ENCODE measurements around the gene PCED1B. TPM values are rescaled to one million over a fixed set of nuclear protein-coding genes. Genes with fewer than 3 reads are reported as not detected.
"Not testable (repeated sequence)": the region's sequence is repeated elsewhere in the genome, so short reads cannot be mapped to it uniquely, and the experiment has no call there.

The PCED1B gene
- total RNA-seq, 5 donors from 2014 or later (not counting 1 experiment from before 2014, with no cell fraction given) = 53.7 to 159 (median 119) TPM

DNA sequence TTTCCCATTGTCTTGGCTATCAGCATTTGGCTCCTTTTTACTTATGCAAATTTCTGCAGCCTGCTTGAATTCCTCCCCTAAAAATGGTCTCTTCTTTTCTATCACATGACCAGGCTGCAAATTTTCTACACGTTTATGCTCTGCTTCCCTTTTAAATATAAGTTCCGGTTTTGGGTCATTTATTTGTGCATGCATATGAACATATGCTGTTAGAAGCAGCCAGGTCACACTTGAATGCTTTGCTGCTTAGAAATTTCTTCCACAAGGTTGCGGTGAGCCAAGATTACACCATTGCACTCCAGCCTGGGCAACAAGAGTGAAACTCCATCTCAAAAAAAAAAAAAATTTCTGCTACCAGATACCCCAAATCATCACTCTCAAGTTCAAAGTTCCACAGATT, 28.1 kb upstream of the PCED1B start:
- H3K27ac ChIP-seq (ENCODE audit: low read length); CTCF ChIA-PET; H3K9me3 ChIP-seq; H3K4me3 ChIP-seq (ENCODE audit: control insufficient read depth in 1 of 2, extremely low read depth in 1 of 2, low read length in 1 of 2); DNase-seq; ATAC-seq (replicated peaks in 1 of 4); H3K36me3 Mint-ChIP-seq; POLR2A ChIA-PET; H3K4me3 Mint-ChIP-seq; H3K4me1 ChIP-seq (ENCODE audit: control insufficient read depth in 1 of 2, extremely low read depth in 1 of 2, insufficient read depth in 2 of 2, low read length in 2 of 2); H3K4me1 Mint-ChIP-seq; H3K27me3 ChIP-seq (replicated peaks in 1 of 2; ENCODE audit: control insufficient read depth in 2 of 2, extremely low read depth in 1 of 2, insufficient read depth in 2 of 2, low read length in 1 of 2); H3K27ac Mint-ChIP-seq; H3K36me3 ChIP-seq (ENCODE audit: control insufficient read depth in 2 of 2, extremely low read depth in 1 of 2, insufficient read depth in 1 of 2, low read length in 1 of 2); H3K27me3 Mint-ChIP-seq: not testable (repeated sequence)
- H3K9me3 Mint-ChIP-seq = peaks cover 2 to 18% (median 13%) of the 10 kb centered on the region in 3 donors
- 86% methylated on average over 1 of the region's 3 CpGs for WGBS (ENCODE audit: insufficient coverage)

DNA sequence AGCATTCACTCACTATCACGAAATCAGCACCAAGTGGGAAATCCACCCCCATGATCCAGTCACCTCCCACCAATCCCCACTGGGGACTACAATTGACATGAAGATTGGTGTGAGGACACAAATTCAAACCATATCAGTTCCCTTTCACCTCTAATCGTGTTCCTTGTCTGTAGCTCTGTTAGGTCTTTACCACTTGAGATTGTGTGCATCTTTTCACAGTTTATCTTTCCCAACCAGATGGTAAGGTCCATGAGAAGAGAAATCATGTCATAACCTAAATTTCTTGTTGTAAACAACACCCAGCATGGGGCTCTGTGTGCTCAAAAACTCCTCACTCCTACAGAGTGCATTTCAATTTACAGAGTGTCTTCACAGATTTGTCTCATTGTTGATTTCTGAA, 27.1 kb upstream of the PCED1B start:
- CTCF ChIA-PET = no interaction called here
- no CpG with 5 or more reads among the region's 2 CpGs for WGBS (ENCODE audit: insufficient coverage)
- no peaks in the 10 kb centered on the region for H3K27me3 ChIP-seq (replicated peaks in 1 of 2; ENCODE audit: control insufficient read depth in 2 of 2, extremely low read depth in 1 of 2, insufficient read depth in 2 of 2, low read length in 1 of 2)
- no peaks in the 10 kb centered on the region for H3K36me3 Mint-ChIP-seq
- DNase-seq (no peak), ATAC-seq (replicated peaks in 1 of 4) (no peak)
- H3K9me3 Mint-ChIP-seq = peaks cover 4 to 22% (median 13%) of the 10 kb centered on the region in 3 donors
- H3K27ac Mint-ChIP-seq = no peak overlapping the region
- no peak overlapping the region for H3K4me3 ChIP-seq (ENCODE audit: control insufficient read depth in 1 of 2, extremely low read depth in 1 of 2, low read length in 1 of 2)
- no peaks in the 10 kb centered on the region for H3K9me3 ChIP-seq
- H3K36me3 ChIP-seq (ENCODE audit: control insufficient read depth in 2 of 2, extremely low read depth in 1 of 2, insufficient read depth in 1 of 2, low read length in 1 of 2) = no peaks in the 10 kb centered on the region
- no peaks in the 10 kb centered on the region for H3K4me1 ChIP-seq (ENCODE audit: control insufficient read depth in 1 of 2, extremely low read depth in 1 of 2, insufficient read depth in 2 of 2, low read length in 2 of 2)
- POLR2A ChIA-PET = no interaction called here
- H3K4me3 Mint-ChIP-seq = no peak overlapping the region
- H3K27ac ChIP-seq (ENCODE audit: low read length) = no peak overlapping the region
- no peaks in the 10 kb centered on the region for H3K27me3 Mint-ChIP-seq
- no peaks in the 10 kb centered on the region for H3K4me1 Mint-ChIP-seq

DNA sequence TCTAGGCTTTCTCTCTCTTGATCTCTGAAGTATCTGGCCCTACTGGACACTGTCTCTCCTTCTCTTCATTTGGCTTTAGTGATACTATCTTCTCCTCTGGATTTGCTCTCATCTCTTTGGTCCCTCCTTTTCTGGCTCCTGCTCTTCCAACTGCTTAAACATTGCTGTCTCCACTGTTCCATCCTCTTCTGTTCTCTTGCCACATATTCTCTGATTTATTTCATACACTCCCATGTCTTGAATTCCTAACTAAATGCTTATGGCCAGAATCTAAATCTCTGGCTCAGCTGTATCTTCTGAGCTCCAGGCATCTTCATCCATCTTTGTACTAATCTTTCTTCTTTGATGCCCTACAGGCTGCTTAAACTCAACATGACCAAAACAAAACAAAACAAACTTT, 25.5 kb upstream of the PCED1B start:
- no peak for ATAC-seq (replicated peaks in 1 of 4)

DNA sequence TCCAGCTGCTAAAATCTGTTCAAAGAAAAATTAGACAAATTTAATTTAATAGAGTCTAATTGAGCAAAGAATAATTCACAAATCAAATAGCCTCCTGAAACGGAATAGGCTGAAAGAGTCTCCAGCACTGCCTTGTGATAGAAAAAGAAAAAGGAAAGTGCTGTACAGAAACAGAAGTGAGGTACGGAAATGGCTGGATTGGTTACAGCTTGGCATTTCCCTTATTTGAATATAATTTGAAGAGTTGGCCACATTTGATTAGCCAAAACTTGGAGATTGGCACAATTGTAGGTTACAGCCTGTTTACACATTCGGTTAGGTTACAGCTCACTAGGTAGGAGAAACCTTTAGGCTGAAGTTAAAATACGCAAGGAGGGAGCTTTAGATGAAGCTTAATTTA, 24.8 kb upstream of the PCED1B start:
- ChIA-PET POLR2A (no interaction called here), CTCF (interaction anchor here in 1 of 2 donors (0.8 kb wide), 1 partner anchor 22 kb away, joined by 5 read pairs; no protein-coding TSS in a partner anchor)
- DNase-seq (no peak), ATAC-seq (replicated peaks in 1 of 4) (no peak)
- Histone ChIP-seq H3K9me3 (no peaks in the 10 kb centered on the region), H3K27me3 (replicated peaks in 1 of 2; ENCODE audit: control insufficient read depth in 2 of 2, extremely low read depth in 1 of 2, insufficient read depth in 2 of 2, low read length in 1 of 2) (no peaks in the 10 kb centered on the region), H3K4me1 (ENCODE audit: control insufficient read depth in 1 of 2, extremely low read depth in 1 of 2, insufficient read depth in 2 of 2, low read length in 2 of 2) (no peaks in the 10 kb centered on the region), H3K36me3 (ENCODE audit: control insufficient read depth in 2 of 2, extremely low read depth in 1 of 2, insufficient read depth in 1 of 2, low read length in 1 of 2) (no peaks in the 10 kb centered on the region), H3K27ac (ENCODE audit: low read length) (no peak overlapping the region), H3K4me3 (ENCODE audit: control insufficient read depth in 1 of 2, extremely low read depth in 1 of 2, low read length in 1 of 2) (no peak overlapping the region)
- Mint-ChIP-seq H3K27me3 (no peaks in the 10 kb centered on the region), H3K9me3 (peaks cover 8 to 22% (median 11%) of the 10 kb centered on the region in 3 donors), H3K36me3 (no peaks in the 10 kb centered on the region), H3K4me3 (no peak overlapping the region), H3K27ac (no peak overlapping the region), H3K4me1 (no peaks in the 10 kb centered on the region)
- 80% methylated on average over 1 of the region's 4 CpGs for WGBS (ENCODE audit: insufficient coverage)

More for the DNA sequence above, 25.5 kb upstream of the PCED1B start:
- H3K27me3 Mint-ChIP-seq = no peaks in the 10 kb centered on the region
- POLR2A ChIA-PET = no interaction called here
- H3K4me1 Mint-ChIP-seq = no peaks in the 10 kb centered on the region
- no peaks in the 10 kb centered on the region for H3K36me3 Mint-ChIP-seq
- Histone ChIP-seq H3K36me3 (ENCODE audit: control insufficient read depth in 2 of 2, extremely low read depth in 1 of 2, insufficient read depth in 1 of 2, low read length in 1 of 2) (no peaks in the 10 kb centered on the region), H3K4me3 (ENCODE audit: control insufficient read depth in 1 of 2, extremely low read depth in 1 of 2, low read length in 1 of 2) (no peak overlapping the region), H3K27me3 (replicated peaks in 1 of 2; ENCODE audit: control insufficient read depth in 2 of 2, extremely low read depth in 1 of 2, insufficient read depth in 2 of 2, low read length in 1 of 2) (no peaks in the 10 kb centered on the region), H3K4me1 (ENCODE audit: control insufficient read depth in 1 of 2, extremely low read depth in 1 of 2, insufficient read depth in 2 of 2, low read length in 2 of 2) (no peaks in the 10 kb centered on the region), H3K27ac (ENCODE audit: low read length) (no peak overlapping the region), H3K9me3 (no peaks in the 10 kb centered on the region)
- no peak overlapping the region for H3K27ac Mint-ChIP-seq
- peaks cover 8 to 22% (median 11%) of the 10 kb centered on the region in 3 donors for H3K9me3 Mint-ChIP-seq
- CTCF ChIA-PET = interaction anchor here (0.5 to 0.8 kb wide), 3 partner anchors 21 to 1930 kb away, joined by 3 to 5 read pairs (median 3); no protein-coding TSS in a partner anchor
- DNase-seq = no peak
- H3K4me3 Mint-ChIP-seq = no peak overlapping the region

DNA sequence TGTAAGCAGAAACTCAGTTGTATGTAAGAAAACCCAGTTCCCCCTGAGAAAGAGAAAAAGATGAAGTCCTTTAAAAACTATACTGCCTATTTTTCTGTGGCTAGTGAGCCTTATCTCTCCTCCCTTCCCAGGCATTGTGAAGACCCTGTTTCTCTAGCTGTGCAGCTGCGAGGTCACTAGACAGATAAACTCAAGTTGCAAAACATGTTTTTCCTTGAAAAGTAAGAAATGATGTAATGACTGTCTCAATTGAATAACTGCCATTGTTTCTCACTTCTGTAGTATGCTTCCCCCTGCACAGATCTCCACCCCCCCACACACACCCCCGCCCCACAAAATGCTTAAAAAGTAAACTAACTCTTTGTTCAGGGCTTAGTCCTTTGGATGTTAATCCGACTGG, 23.6 kb upstream of the PCED1B start:
- peaks cover 8 to 17% (median 11%) of the 10 kb centered on the region in 3 donors for H3K9me3 Mint-ChIP-seq
- H3K36me3 ChIP-seq (ENCODE audit: control insufficient read depth in 2 of 2, extremely low read depth in 1 of 2, insufficient read depth in 1 of 2, low read length in 1 of 2); H3K27ac Mint-ChIP-seq; H3K4me1 Mint-ChIP-seq; H3K27me3 Mint-ChIP-seq; H3K36me3 Mint-ChIP-seq; H3K4me3 ChIP-seq (ENCODE audit: control insufficient read depth in 1 of 2, extremely low read depth in 1 of 2, low read length in 1 of 2); DNase-seq; H3K4me3 Mint-ChIP-seq; CTCF ChIA-PET; H3K9me3 ChIP-seq; H3K27ac ChIP-seq (ENCODE audit: low read length); H3K4me1 ChIP-seq (ENCODE audit: control insufficient read depth in 1 of 2, extremely low read depth in 1 of 2, insufficient read depth in 2 of 2, low read length in 2 of 2); ATAC-seq (replicated peaks in 1 of 4); POLR2A ChIA-PET; H3K27me3 ChIP-seq (replicated peaks in 1 of 2; ENCODE audit: control insufficient read depth in 2 of 2, extremely low read depth in 1 of 2, insufficient read depth in 2 of 2, low read length in 1 of 2): not testable (repeated sequence)
- no CpG with 5 or more reads among the region's 3 CpGs for WGBS (ENCODE audit: insufficient coverage)

DNA sequence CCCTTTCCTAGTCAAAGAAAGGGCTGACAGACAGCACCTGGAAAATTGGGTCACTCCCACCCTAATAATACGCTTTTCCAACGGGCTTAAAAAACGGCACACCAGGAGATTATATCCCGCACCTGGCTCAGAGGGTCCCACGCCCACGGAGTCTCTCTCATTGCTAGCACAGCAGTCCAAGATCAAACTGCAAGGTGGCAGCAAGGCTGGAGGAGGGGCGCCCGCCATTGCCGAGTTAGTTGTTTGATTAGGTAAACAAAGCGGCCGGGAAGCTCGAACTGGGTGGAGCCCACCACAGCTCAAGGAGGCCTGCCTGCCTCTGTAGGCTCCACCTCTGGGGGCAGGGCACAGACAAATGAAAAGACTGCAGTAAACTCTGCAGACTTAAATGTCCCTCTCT, 22.5 kb upstream of the PCED1B start:
- H3K36me3 Mint-ChIP-seq; H3K27ac Mint-ChIP-seq; H3K4me3 Mint-ChIP-seq; H3K4me1 Mint-ChIP-seq; ATAC-seq (replicated peaks in 1 of 4); H3K4me3 ChIP-seq (ENCODE audit: control insufficient read depth in 1 of 2, extremely low read depth in 1 of 2, low read length in 1 of 2); H3K9me3 Mint-ChIP-seq; H3K4me1 ChIP-seq (ENCODE audit: control insufficient read depth in 1 of 2, extremely low read depth in 1 of 2, insufficient read depth in 2 of 2, low read length in 2 of 2); H3K27ac ChIP-seq (ENCODE audit: low read length); POLR2A ChIA-PET; H3K36me3 ChIP-seq (ENCODE audit: control insufficient read depth in 2 of 2, extremely low read depth in 1 of 2, insufficient read depth in 1 of 2, low read length in 1 of 2); DNase-seq; H3K27me3 Mint-ChIP-seq; H3K27me3 ChIP-seq (replicated peaks in 1 of 2; ENCODE audit: control insufficient read depth in 2 of 2, extremely low read depth in 1 of 2, insufficient read depth in 2 of 2, low read length in 1 of 2); H3K9me3 ChIP-seq: not testable (repeated sequence)
- CTCF ChIA-PET = interaction anchor here in 1 of 2 donors (0.8 kb wide), 1 partner anchor 14 kb away, joined by 3 read pairs; no protein-coding TSS in a partner anchor
- WGBS (ENCODE audit: insufficient coverage) = no CpG with 5 or more reads among the region's 12 CpGs

DNA sequence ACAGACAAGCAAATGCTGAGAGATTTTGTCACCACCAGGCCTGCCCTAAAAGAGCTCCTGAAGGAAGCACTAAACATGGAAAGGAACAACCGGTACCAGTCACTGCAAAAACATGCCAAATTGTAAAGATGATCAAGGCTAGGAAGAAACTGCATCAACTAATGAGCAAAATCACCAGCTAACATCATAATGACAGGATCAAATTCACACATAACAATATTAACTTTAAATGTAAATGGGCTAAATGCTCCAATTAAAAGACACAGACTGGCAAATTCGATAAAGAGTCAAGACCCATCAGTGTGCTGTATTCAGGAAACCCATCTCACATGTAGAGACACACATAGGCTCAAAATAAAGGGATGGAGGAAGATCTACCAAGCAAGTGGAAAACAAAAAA, 20.8 kb upstream of the PCED1B start:
- H3K4me1 ChIP-seq (ENCODE audit: control insufficient read depth in 1 of 2, extremely low read depth in 1 of 2, insufficient read depth in 2 of 2, low read length in 2 of 2); H3K27me3 Mint-ChIP-seq; DNase-seq; ATAC-seq (replicated peaks in 1 of 4); H3K9me3 ChIP-seq; H3K9me3 Mint-ChIP-seq; H3K4me3 Mint-ChIP-seq; H3K36me3 ChIP-seq (ENCODE audit: control insufficient read depth in 2 of 2, extremely low read depth in 1 of 2, insufficient read depth in 1 of 2, low read length in 1 of 2); H3K4me3 ChIP-seq (ENCODE audit: control insufficient read depth in 1 of 2, extremely low read depth in 1 of 2, low read length in 1 of 2); H3K36me3 Mint-ChIP-seq; POLR2A ChIA-PET; H3K4me1 Mint-ChIP-seq; CTCF ChIA-PET; H3K27me3 ChIP-seq (replicated peaks in 1 of 2; ENCODE audit: control insufficient read depth in 2 of 2, extremely low read depth in 1 of 2, insufficient read depth in 2 of 2, low read length in 1 of 2); H3K27ac ChIP-seq (ENCODE audit: low read length); H3K27ac Mint-ChIP-seq: not testable (repeated sequence)
- WGBS (ENCODE audit: insufficient coverage) = no CpG with 5 or more reads among the region's 2 CpGs

All from T-cell (primary cell).